Keratinocyte (primary cell): ENCODE results near the gene NOTCH4.

Experiments used
- CTCF ChIP-seq, 3 experiments: IDR thresholded peaks in 1 of 3; conservative IDR thresholded peaks in 1 of 3; optimal IDR thresholded peaks in 1 of 3; 2 replicates in 2 of 3; 3 replicates in 1 of 3; pipeline versions ENCODE3 to v1.5.1; 2011; ENCODE audit warnings: low read length in 3 of 3, mild to moderate bottlenecking in 3 of 3, moderate library complexity in 2 of 3, control low read depth in 1 of 3, inconsistent platforms in 1 of 3; ENCODE audit not compliant: insufficient read depth in 2 of 3; ENCODE audit errors: extremely low read depth in 1 of 3
- EZH2 ChIP-seq: IDR thresholded peaks from one replicate; pipeline ENCODE4 v1.6.1; 2012; ENCODE audit warnings: inconsistent platforms, mild to moderate bottlenecking, low read length, moderate library complexity

- TF ChIP-seq CTCF (optimal IDR thresholded peaks at IDR 0.05 in 1 of 3, IDR thresholded peaks at IDR 0.05 in 1 of 3, conservative IDR thresholded peaks at IDR 0.05 in 1 of 3; ENCODE audit: extremely low read depth in 1 of 3, insufficient read depth in 2 of 3, low read length in 3 of 3) (peak in 1 of 3 experiments; percentile 38), EZH2 (no peak)
Measured at GRCh38 chr6:32166411-32167061, 57.3 kb downstream of the NOTCH4 start.
